Common myeloid progenitor, CD34-positive (primary cell): Measurements from ENCODE around the gene CCNC.

Experiments used
- CTCF ChIA-PET: fragments of 350-600 bp; sonication (Branson Sonifier 250); formaldehyde crosslinking; loops from one replicate; lab custom pipeline; 2021; ENCODE audit warnings: antibody characterized with exemption; lab: Charles Lee
- POLR2A ChIA-PET: fragments of 350-600 bp; sonication (Branson Sonifier 250); formaldehyde crosslinking; loops from one replicate; lab custom pipeline; 2021; ENCODE audit warnings: antibody characterized with exemption; lab: Charles Lee
- DNase-seq, 3 donors: peaks; one replicate each; pipeline versions ENCODE4 v3.0.0 to v3.0.0-alpha.2; 2013
- H3K27ac ChIP-seq, 2 experiments: 1 replicate in 1 of 2; 2 replicates in 1 of 2; pipeline ENCODE4 v1.7.0; 2013; ENCODE audit warnings: inconsistent platforms in 2 of 2, low read length in 2 of 2, mild to moderate bottlenecking in 2 of 2, low read depth in 1 of 2, moderate library complexity in 1 of 2; ENCODE audit not compliant: severe bottlenecking in 2 of 2, insufficient read depth in 1 of 2, poor library complexity in 1 of 2
- H3K27me3 ChIP-seq, 5 experiments: replicated peaks in 2 of 5; 1 replicate in 3 of 5; 2 replicates in 2 of 5; pipeline versions ENCODE4 v1.6.1 to v1.7.0; 2013; ENCODE audit warnings: low read length in 4 of 5, mild to moderate bottlenecking in 2 of 5, moderate library complexity in 2 of 5, inconsistent platforms in 1 of 5; ENCODE audit not compliant: insufficient read depth in 5 of 5, control insufficient read depth in 4 of 5
- H3K36me3 ChIP-seq, 4 experiments: 1 replicate in 2 of 4; 2 replicates in 2 of 4; pipeline versions ENCODE4 v1.6.1 to v1.7.0; 2013; ENCODE audit warnings: low read length in 3 of 4, control low read depth in 1 of 4, mild to moderate bottlenecking in 1 of 4; ENCODE audit not compliant: control insufficient read depth in 4 of 4, insufficient read depth in 4 of 4
- H3K4me1 ChIP-seq, 4 experiments: 1 replicate in 3 of 4; 2 replicates in 1 of 4; pipeline versions ENCODE4 v1.6.1 to v1.7.1; 2013; ENCODE audit warnings: low read length in 3 of 4, mild to moderate bottlenecking in 3 of 4, control low read depth in 1 of 4, inconsistent platforms in 1 of 4, moderate library complexity in 1 of 4; ENCODE audit not compliant: control insufficient read depth in 4 of 4, insufficient read depth in 4 of 4; ENCODE audit errors: control extremely low read depth in 1 of 4
- H3K4me3 ChIP-seq, 7 experiments: 1 replicate in 4 of 7; 2 replicates in 3 of 7; pipeline versions ENCODE4 v1.5.1 to v1.7.0; 2013; ENCODE audit warnings: mild to moderate bottlenecking in 7 of 7, low read length in 6 of 7, moderate library complexity in 6 of 7, inconsistent platforms in 2 of 7, low read depth in 2 of 7, control low read depth in 1 of 7; ENCODE audit not compliant: insufficient read depth in 4 of 7, control insufficient read depth in 1 of 7; ENCODE audit errors: extremely low read depth in 1 of 7
- H3K9me3 ChIP-seq, 5 experiments: 1 replicate in 4 of 5; 2 replicates in 1 of 5; pipeline versions ENCODE4 v1.6.1 to v1.7.1; 2013; ENCODE audit warnings: low read length in 4 of 5, mild to moderate bottlenecking in 2 of 5, inconsistent platforms in 1 of 5, low read depth in 1 of 5, moderate library complexity in 1 of 5; ENCODE audit not compliant: control insufficient read depth in 4 of 5, insufficient read depth in 2 of 5; ENCODE audit errors: control extremely low read depth in 1 of 5
- WGBS: methylation state at CpG from one replicate; pipeline ENCODE4 v1.1.5; 2013; ENCODE audit not compliant: insufficient coverage; 5-methylcytosine and 5-hydroxymethylcytosine counted together

The CCNC gene

DNA sequence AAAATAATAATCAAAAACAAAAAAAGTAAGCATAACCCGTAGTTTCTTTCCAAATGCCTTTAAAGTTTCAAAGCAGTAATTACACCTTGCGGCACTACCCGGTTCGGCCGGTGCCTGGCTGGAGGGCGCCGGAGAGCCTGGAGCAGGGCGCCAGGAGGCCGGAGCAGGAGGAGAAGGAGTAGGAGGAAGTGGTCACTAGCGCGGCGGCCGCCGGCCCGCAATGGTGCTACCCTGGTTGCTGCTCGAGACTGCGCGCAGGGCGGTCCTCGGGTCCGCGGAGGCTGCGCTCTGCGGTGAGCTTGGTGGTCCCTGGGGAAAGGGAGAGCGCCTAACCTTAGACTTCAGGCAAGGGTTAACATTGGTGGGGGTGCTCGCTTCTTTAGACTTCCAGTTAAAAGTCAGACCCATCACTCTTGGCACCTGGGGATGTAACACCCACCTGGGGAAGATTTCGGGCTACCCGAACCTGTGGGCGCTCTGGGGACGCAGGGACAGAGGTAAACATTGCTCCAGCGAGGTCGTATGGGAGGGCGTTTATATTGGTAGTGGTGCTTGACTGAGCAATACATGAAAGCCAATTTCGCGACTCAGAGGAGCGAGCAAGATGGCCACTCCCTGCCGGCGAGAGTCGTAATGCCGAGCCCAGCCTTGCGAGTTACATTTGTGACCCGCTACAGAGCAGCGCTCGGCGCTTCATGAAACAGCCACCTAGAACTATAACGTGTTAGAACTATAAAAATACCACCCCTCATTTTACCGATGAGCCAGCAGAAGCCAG, 47.4 kb downstream of the CCNC start:
- Histone ChIP-seq H3K4me1 (peaks cover 3 to 14% (median 9%) of the 10 kb centered on the region in 4 experiments), H3K9me3 (no peaks in the 10 kb centered on the region), H3K36me3 (no peaks in the 10 kb centered on the region), H3K27me3 (no peaks in the 10 kb centered on the region), H3K27ac (peak overlapping the region; percentile 54 to 75), H3K4me3 (peak overlapping the region; percentile 81 to 98 (median 98))
- POLR2A ChIA-PET: interaction anchor here (0.6 to 1.1 kb wide), 2 partner anchors 24 to 95 kb away, joined by 3 read pairs; partner anchors contain the start of gene PNISR
- peak; percentile 75 to 87 (median 78) for DNase-seq
- WGBS: under 1% methylated on average over 39 of the region's 47 CpGs
- CTCF ChIA-PET: interaction anchor here (0.6 to 2.0 kb wide), 8 partner anchors 9 to 102 kb away, joined by 3 to 5 read pairs (median 4); no protein-coding TSS in a partner anchor

DNA sequence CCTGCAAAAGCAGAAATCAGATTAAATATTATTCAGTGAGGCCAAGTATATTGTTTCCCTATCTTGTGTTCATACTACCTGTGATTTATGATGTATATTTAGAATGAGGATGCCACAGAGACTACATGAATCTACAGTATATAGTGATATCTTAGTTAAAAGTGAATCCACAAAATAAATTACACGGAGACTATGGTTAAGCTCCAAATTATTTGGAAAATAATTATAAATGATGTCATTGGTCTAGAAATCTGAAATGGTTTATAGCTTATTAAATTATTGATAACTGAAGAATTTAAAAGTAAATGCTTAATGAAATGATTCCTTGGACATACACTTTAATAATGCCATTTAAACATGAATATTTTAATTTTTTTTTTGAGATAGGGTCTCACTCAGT, 49.0 kb downstream of the CCNC start:
- no peak for DNase-seq
- H3K4me3 ChIP-seq: no peak overlapping the region
- no CpG with 5 or more reads among the region's 1 CpG for WGBS
- H3K4me1 ChIP-seq: peaks cover 3 to 20% (median 10%) of the 10 kb centered on the region in 4 experiments
- ChIA-PET POLR2A (interaction anchor here (0.6 to 1.3 kb wide), 2 partner anchors 17 to 49 kb away, joined by 4 to 5 read pairs; partner anchors contain the start of gene CCNC), CTCF (interaction anchor here (1.1 to 1.5 kb wide), 4 partner anchors 11 to 228 kb away, joined by 3 read pairs; no protein-coding TSS in a partner anchor)
- no peak overlapping the region for H3K27ac ChIP-seq
- H3K9me3 ChIP-seq: no peaks in the 10 kb centered on the region
- no peaks in the 10 kb centered on the region for H3K36me3 ChIP-seq
- peaks cover 0 to under 1% (median 0%) of the 10 kb centered on the region in 5 experiments for H3K27me3 ChIP-seq

- 84% methylated on average over 7 of the region's 8 CpGs for WGBS
- Histone ChIP-seq H3K27ac (no peak overlapping the region), H3K4me1 (peaks cover 0 to 17% (median 5%) of the 10 kb centered on the region in 4 experiments), H3K4me3 (peak overlapping the region in 4 of 7 experiments; percentile 74 to 95 (median 77)), H3K36me3 (peaks cover 0 to 10% (median 1%) of the 10 kb centered on the region in 4 experiments), H3K9me3 (no peaks in the 10 kb centered on the region), H3K27me3 (peaks cover 0 to 3% (median 0%) of the 10 kb centered on the region in 5 experiments)
- CTCF ChIA-PET: no interaction called here
- DNase-seq: no peak
- POLR2A ChIA-PET: interaction anchor here (0.7 kb wide), 1 partner anchor 8 kb away, joined by 3 read pairs; no protein-coding TSS in a partner anchor
Observed at GRCh38 chr6:99514089-99514488, 54.4 kb downstream of the CCNC start.

DNA sequence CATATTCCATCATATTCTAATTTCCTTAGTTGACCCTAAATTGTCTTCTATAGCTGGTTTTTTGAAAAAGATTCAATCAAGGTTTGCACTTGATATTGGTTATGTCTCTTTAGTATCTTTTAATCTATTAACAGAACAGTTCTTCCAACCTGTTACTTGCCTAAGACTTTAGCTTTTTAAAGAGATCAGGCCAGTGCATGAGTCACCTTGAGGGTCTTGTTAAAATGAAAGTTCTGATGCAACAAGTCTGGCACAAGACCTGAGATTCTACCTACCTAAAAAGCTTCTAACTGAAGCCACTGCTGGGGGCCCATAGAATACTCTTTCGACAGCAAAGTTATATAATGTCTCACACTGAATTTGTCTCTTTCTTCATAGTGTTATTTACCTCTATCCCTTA, 56.4 kb downstream of the CCNC start:
- no peak for DNase-seq

DNA sequence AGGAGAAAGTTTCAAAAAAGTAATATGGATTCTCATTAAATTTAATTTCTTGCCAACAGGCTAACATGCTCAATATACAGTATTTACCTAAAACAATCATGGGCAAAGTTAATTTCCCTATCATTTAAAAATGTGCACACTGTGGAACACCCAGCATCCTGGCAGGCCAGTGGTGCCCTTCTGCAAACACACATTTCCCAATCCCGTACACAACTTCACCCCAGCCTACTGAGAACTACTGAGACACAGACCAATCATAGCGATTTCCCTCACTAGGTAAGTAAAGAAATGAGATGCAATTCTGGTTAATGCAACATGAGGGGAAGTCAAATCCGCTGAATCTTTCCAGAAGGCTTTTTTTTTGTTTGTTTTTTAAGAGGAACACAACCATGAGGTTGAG, 60.8 kb downstream of the CCNC start:
- WGBS: 100% methylated on average over 1 of the region's 3 CpGs
- Histone ChIP-seq H3K27me3 (no peaks in the 10 kb centered on the region), H3K4me1 (peaks cover 0 to 7% (median 0%) of the 10 kb centered on the region in 4 experiments), H3K27ac (no peak overlapping the region), H3K36me3 (peaks cover 0 to 25% (median 5%) of the 10 kb centered on the region in 4 experiments), H3K4me3 (no peak overlapping the region), H3K9me3 (no peaks in the 10 kb centered on the region)
- DNase-seq: no peak
- POLR2A ChIA-PET: no interaction called here
- CTCF ChIA-PET: no interaction called here

More for the DNA sequence above, 56.4 kb downstream of the CCNC start:
- Histone ChIP-seq H3K9me3 (no peaks in the 10 kb centered on the region), H3K4me1 (peaks cover 0 to 17% (median 5%) of the 10 kb centered on the region in 4 experiments), H3K27ac (no peak overlapping the region), H3K36me3 (peaks cover 0 to 17% (median 2%) of the 10 kb centered on the region in 4 experiments), H3K27me3 (peaks cover 0 to 3% (median 0%) of the 10 kb centered on the region in 5 experiments), H3K4me3 (no peak overlapping the region)
- POLR2A ChIA-PET: no interaction called here
- WGBS: no CpG with 5 or more reads among the region's 1 CpG
- CTCF ChIA-PET: interaction anchor here (1.0 to 1.3 kb wide), 3 partner anchors 9 to 43 kb away, joined by 3 read pairs; no protein-coding TSS in a partner anchor

DNA sequence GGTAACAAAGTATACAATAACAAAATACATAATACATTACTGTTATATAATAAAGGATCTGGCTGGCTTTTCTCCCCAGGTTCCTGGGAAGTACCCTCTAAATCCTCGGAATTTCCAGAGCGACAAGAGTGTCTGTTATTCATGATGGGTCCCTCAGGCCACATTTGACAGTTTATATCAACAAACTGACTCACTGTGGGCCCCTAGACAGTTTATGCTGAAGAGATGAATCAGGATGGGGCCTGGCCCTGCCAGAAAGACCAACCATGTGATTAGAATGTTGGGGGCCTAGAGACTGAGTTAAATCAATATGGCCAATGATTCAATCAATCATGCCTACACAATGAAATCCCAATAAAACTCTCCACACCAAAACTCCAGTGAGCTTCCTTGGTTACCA, 66.7 kb downstream of the CCNC start:
- H3K27ac ChIP-seq: no peak overlapping the region
- H3K4me1 ChIP-seq: peaks cover 0 to 11% (median 0%) of the 10 kb centered on the region in 4 experiments
- 100% methylated on average over 2 of the region's 2 CpGs for WGBS
- POLR2A ChIA-PET: no interaction called here
- CTCF ChIA-PET: interaction anchor here (0.5 kb wide), 1 partner anchor 16 kb away, joined by 3 read pairs; no protein-coding TSS in a partner anchor
- DNase-seq: no peak
- H3K4me3 ChIP-seq: no peak overlapping the region
- H3K36me3 ChIP-seq: peaks cover 0 to 22% (median 10%) of the 10 kb centered on the region in 4 experiments
- H3K27me3 ChIP-seq: no peaks in the 10 kb centered on the region
- no peaks in the 10 kb centered on the region for H3K9me3 ChIP-seq
